Measurements from ENCODE around the gene PTPRN2.
"Not testable (repeated sequence)": the region's sequence is repeated elsewhere in the genome, so short reads cannot be mapped to it uniquely, and the experiment has no call there.

PTPRN2 gene

GRCh38 chr7:158508802-158509385 is 78.7 kb downstream of the PTPRN2 start:
- DNase-seq: peak; percentile 35

- DNase-seq: peak; percentile 87
Observed at GRCh38 chr7:158508321-158508720, 79.3 kb downstream of the PTPRN2 start.

GRCh38 chr7:158507917-158508316 is 79.7 kb downstream of the PTPRN2 start:
- no peak for DNase-seq

- not testable (repeated sequence) for DNase-seq
Observed at GRCh38 chr7:158507175-158507574, 80.4 kb downstream of the PTPRN2 start.

- DNase-seq: no peak
Observed at GRCh38 chr7:158506626-158507025, 81.0 kb downstream of the PTPRN2 start.

GRCh38 chr7:158505683-158506082 is 81.9 kb downstream of the PTPRN2 start:
- no peak for DNase-seq

GRCh38 chr7:158502068-158502750 is 85.4 kb downstream of the PTPRN2 start:
- DNase-seq: no peak

- DNase-seq: no peak
Observed at GRCh38 chr7:158501393-158502067, 86.1 kb downstream of the PTPRN2 start.

GRCh38 chr7:158500651-158501052 is 87.0 kb downstream of the PTPRN2 start:
- no peak for DNase-seq

- DNase-seq: no peak
Observed at GRCh38 chr7:158499082-158499455, 88.6 kb downstream of the PTPRN2 start.

GRCh38 chr7:158498443-158499081 is 89.1 kb downstream of the PTPRN2 start:
- no peak for DNase-seq

- DNase-seq: no peak
Observed at GRCh38 chr7:158497627-158498026, 90.0 kb downstream of the PTPRN2 start.

GRCh38 chr7:158495786-158496185 is 91.8 kb downstream of the PTPRN2 start:
- peak; percentile 93 for DNase-seq

- peak; percentile 73 for DNase-seq
Observed at GRCh38 chr7:158495216-158495615, 92.4 kb downstream of the PTPRN2 start.

GRCh38 chr7:158494643-158495042 is 93.0 kb downstream of the PTPRN2 start:
- DNase-seq: no peak

GRCh38 chr7:158494162-158494586 is 93.4 kb downstream of the PTPRN2 start:
- peak; percentile 52 for DNase-seq

- no peak for DNase-seq
Observed at GRCh38 chr7:158492367-158492764, 95.3 kb downstream of the PTPRN2 start.

- DNase-seq: no peak
Observed at GRCh38 chr7:158491094-158491493, 96.5 kb downstream of the PTPRN2 start.

- DNase-seq: no peak
Observed at GRCh38 chr7:158490171-158490782, 97.3 kb downstream of the PTPRN2 start.

GRCh38 chr7:158489462-158490155 is 98.0 kb downstream of the PTPRN2 start:
- no peak for DNase-seq

GRCh38 chr7:158488181-158488971 is 99.2 kb downstream of the PTPRN2 start:
- DNase-seq: no peak
